Left cardiac atrium (tissue), 4 donors: ENCODE results near the gene MGLL. TPM values are rescaled to one million over a fixed set of nuclear protein-coding genes. Genes with fewer than 3 reads are reported as not detected.
"Not testable (repeated sequence)": the region's sequence is repeated elsewhere in the genome, so short reads cannot be mapped to it uniquely, and the experiment has no call there.

Source experiments
- ATAC-seq, 2 donors: fragments of 200-7000 bp; cut with Tn5 transposase; one replicate each; pipeline ENCODE4 v1.9.1; 2020; ENCODE audit warnings: mild to moderate bottlenecking in 2 of 2, moderate library complexity in 2 of 2
- DNase-seq: peaks from one replicate; pipeline ENCODE4 v3.0.0-alpha.2; 2020
- intact Hi-C, 2 donors: fragments of 100-400 bp; cut with DNase I; formaldehyde crosslinking; loops; one replicate each; pipeline versions ENCODE4 v1.14.1 to v1.15.1; 2022 to 2023
- total RNA-seq, 2 donors: library from RNA; stranded (reverse); fragmentation: NEBNext Ultra II Directional; extraction: Animal tissue kit (Norgen Biotek cat#: 25700); gene quantifications; one replicate each; pipeline ENCODE4 v1.2.1, GENCODE V29; 2021
- donor health status: DM: no; HTN: yes; CAD: no.
- donor health status: DM: no; HTN: yes; CAD: no; lungs with severe emphysema.
- donor health status: DM: yes; HTN: yes; CAD: no.
- donor health status: Dilated cardiomyopathy.

Gene MGLL
- total RNA-seq, 2 donors from 2014 or later: 95.4 to 122 TPM

DNA sequence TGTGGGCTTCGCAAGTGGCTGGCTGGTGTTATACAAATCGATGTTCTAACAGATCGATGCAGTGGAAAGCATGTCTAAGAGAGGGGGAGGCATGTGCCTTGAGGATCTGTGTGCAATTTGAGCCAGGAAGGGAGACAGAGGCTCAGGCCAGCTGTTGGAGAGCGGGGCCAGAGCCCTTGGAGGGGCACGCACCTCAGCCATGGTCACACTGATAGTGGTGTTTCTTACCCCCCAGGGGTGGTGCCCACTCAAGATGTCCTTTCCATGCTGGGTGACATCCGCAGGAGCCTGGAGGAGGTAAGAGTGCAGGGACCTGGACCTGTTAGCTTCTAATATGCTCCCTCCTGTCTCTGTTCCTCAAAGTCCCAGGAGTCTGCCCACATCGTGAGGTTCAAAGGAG is 153.4 kb downstream of the MGLL start:
- no peak for DNase-seq
- intact Hi-C loops: loop anchor here in 1 of 2 donors (10.0 kb wide), 1 partner anchor 64 kb away; no protein-coding TSS in a partner anchor
- ATAC-seq: no peak

- ATAC-seq (no peak), DNase-seq (no peak)
- intact Hi-C loops: loop anchor here in 1 of 2 donors (10.0 kb wide), 1 partner anchor 62 kb away; no protein-coding TSS in a partner anchor
Observed at GRCh38 chr3:127667119-127667681, 155.1 kb downstream of the MGLL start.

DNA sequence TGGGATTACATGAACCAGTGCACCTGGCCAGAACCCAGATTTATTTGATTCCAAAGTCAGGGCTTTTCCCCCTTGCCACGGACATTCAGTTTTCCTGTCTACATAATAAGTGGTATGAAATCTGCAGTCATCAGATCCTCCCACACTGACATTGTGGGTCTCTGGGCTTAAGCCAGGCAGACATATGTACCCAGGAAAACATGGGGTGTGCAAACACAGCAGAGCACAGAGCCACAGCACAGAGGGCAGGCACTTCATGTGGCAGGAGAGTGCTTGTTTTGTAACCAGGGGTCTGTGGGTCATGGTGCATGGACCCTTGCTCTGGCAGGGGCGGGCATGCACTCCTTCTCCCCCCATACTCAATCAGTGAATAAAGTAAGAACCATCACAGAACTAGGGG is 155.6 kb downstream of the MGLL start:
- ATAC-seq: no peak
- DNase-seq: no peak
- intact Hi-C loops: loop anchor here in 1 of 2 donors (10.0 kb wide), 1 partner anchor 62 kb away; no protein-coding TSS in a partner anchor

DNA sequence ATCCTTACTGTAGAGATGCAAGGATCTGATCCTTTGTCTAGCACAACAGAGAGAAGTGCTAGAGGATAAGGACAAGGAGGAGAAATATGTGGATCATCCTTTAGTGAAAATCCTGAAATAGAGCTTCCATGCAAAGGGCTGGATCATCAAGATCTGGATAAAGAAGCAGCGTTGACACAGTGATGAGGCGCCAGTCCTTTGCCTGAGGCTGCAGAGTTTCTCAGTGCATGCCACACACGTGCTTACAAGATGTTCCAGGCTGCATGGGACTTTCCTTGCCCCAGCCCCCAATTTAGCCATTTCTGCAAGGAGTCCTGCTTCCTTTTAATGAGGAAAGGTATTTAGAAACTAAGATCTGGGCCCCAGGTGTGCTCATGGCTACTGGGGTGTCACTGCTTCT is 156.7 kb downstream of the MGLL start:
- ATAC-seq (no peak), DNase-seq (no peak)
- intact Hi-C loops: loop anchor here in 1 of 2 donors (10.0 kb wide), 1 partner anchor 61 kb away; no protein-coding TSS in a partner anchor

- no peak for ATAC-seq
- intact Hi-C loops: loop anchor here in 1 of 2 donors (10.0 kb wide), 1 partner anchor 60 kb away; no protein-coding TSS in a partner anchor
Observed at GRCh38 chr3:127665165-127665564, 157.2 kb downstream of the MGLL start.

GRCh38 chr3:127663151-127663550 is 159.2 kb downstream of the MGLL start:
- ATAC-seq: no peak
- DNase-seq: no peak
- intact Hi-C loops: loop anchor here in 1 of 2 donors (10.0 kb wide), 1 partner anchor 58 kb away; no protein-coding TSS in a partner anchor

More at GRCh38 chr3:127665165-127665564, 157.2 kb downstream of the MGLL start:
- DNase-seq: no peak

GRCh38 chr3:127662001-127662469 is 160.3 kb downstream of the MGLL start:
- DNase-seq (no peak), ATAC-seq (peak in 1 of 2 donors; percentile 30)
- intact Hi-C loops: loop anchor here in 1 of 2 donors (10.0 kb wide), 1 partner anchor 57 kb away; no protein-coding TSS in a partner anchor

DNA sequence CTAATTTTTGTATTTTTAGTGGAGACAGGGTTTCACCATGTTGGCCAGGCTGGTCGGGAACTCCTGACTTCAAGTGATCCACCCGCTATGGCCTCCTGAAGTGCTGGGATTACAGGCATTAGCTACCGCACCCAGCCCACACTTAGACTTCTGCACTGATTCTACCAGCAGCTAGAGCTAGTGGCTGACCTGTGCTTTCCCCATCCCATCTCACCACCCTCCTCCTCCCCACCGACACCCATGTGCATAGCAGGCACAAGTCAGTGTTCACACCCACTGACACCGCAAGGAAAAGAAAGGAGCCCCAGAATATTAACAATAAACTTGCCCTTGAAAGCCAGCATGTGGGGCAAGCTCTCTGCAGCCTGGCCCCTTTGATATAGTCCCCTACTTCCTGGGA is 160.7 kb downstream of the MGLL start:
- no peak for ATAC-seq
- intact Hi-C loops: loop anchor here in 1 of 2 donors (10.0 kb wide), 1 partner anchor 57 kb away; no protein-coding TSS in a partner anchor
- DNase-seq: no peak

DNA sequence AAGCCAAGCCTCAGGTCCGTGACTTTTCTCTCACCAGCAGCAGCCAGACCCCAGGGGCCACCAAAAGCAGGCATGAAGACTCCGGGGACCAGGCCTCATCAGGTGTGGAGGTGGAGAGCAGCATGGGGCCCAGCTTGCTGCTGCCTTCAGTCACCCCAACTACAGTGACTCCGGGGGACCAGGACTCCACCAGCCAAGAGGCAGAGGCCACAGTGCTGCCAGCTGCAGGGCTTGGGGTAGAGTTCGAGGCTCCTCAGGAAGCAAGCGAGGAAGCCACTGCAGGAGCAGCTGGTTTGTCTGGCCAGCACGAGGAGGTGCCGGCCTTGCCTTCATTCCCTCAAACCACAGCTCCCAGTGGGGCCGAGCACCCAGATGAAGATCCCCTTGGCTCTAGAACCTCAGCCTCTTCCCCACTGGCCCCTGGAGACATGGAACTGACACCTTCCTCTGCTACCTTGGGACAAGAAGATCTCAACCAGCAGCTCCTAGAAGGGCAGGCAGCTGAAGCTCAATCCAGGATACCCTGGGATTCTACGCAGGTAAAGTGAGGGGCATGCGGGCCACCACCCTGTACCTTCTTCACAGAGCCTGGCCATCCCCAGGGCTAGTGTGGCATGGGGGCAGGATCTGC is 161.6 kb downstream of the MGLL start:
- intact Hi-C loops: loop anchor here in 1 of 2 donors (10.0 kb wide), 1 partner anchor 56 kb away; no protein-coding TSS in a partner anchor
- ATAC-seq (no peak), DNase-seq (no peak)

DNA sequence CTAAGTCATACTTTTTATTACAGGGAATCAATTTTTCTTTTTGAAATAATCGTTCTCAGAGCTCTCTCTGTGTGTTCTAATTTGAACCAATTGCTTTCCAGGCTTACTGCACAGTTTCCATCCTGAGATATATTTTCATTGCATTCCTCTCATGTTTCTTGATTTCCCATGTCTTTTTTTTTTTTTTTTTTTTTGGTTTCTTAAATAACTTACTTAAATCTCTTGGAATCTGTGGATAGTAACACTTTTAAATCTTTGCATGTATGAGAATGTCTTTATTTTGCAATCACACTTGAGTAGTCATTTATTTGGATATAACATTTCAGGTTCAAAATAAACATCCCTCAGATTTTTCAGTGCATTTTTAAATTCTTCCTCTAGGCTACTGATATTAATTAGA is 164.1 kb downstream of the MGLL start:
- intact Hi-C loops: no loop called here
- no peak for DNase-seq

GRCh38 chr3:127656906-127657305 is 165.4 kb downstream of the MGLL start:
- ATAC-seq (no peak), DNase-seq (no peak)
- intact Hi-C loops: no loop called here

More for the DNA sequence above, 164.1 kb downstream of the MGLL start:
- ATAC-seq: no peak

DNA sequence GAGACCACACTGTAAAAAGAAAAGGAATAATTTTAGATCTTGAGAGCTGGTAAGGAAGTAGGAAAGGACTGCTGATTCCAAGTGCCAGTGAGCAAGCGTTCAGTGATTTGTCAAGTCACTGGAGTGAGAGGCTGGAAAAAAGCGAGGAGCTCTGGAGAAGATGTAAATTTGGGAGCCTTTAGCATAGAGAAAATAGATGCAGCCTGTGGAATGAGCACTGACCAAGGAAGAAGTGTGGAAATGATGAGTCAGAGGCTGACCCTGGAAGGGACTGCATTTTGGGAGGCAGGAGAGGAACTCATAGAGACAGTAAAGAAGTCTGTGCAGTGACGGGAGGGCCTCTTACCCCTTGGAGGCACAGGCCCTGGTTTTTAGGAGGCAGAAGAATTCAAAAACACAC is 166.7 kb downstream of the MGLL start:
- ATAC-seq: peak in 1 of 2 donors; percentile 57
- DNase-seq: no peak
- intact Hi-C loops: no loop called here

DNA sequence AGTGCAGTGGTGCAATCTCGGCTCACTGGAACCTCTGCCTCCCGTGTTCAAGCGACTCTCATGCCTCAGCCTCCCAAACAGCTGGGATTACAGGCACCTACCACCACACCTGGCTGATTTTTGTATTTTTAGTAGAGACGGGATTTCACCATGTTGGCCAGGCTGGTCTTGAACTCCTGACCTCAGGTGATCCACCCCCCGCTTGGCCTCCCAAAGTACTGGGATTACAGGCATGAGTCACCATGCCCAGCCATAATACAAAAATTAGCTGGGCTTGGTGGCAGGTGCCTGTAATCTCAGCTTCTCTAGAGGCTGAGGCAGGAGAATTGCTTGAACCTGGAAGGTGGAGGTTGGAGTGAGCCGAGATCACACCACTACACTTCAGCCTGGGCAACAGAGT is 167.3 kb downstream of the MGLL start:
- intact Hi-C loops: loop anchor here (5.0 kb wide), 2 partner anchors 177 to 322 kb away; no protein-coding TSS in a partner anchor
- ATAC-seq, DNase-seq: not testable (repeated sequence)

DNA sequence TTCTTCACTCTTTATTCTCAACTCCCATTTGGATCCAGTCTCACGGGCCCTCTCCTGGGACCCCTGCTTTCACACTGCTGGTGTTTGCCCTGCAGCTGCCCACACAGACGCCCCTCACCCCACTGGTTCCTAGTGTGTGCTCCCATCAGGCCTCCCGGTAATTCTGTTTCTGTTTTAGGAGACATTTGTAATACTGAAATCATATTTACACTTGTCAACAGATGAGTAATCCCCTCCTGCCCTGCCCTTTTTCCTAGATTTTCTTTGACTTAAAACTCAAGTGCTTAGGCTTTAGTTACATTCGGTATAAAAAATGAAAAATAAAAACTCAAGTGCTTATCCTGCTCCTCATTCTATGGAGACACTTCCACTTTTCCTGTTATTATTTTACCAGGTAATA is 167.9 kb downstream of the MGLL start:
- no peak for DNase-seq
- intact Hi-C loops: loop anchor here (5.0 kb wide), 2 partner anchors 178 to 323 kb away; no protein-coding TSS in a partner anchor

DNA sequence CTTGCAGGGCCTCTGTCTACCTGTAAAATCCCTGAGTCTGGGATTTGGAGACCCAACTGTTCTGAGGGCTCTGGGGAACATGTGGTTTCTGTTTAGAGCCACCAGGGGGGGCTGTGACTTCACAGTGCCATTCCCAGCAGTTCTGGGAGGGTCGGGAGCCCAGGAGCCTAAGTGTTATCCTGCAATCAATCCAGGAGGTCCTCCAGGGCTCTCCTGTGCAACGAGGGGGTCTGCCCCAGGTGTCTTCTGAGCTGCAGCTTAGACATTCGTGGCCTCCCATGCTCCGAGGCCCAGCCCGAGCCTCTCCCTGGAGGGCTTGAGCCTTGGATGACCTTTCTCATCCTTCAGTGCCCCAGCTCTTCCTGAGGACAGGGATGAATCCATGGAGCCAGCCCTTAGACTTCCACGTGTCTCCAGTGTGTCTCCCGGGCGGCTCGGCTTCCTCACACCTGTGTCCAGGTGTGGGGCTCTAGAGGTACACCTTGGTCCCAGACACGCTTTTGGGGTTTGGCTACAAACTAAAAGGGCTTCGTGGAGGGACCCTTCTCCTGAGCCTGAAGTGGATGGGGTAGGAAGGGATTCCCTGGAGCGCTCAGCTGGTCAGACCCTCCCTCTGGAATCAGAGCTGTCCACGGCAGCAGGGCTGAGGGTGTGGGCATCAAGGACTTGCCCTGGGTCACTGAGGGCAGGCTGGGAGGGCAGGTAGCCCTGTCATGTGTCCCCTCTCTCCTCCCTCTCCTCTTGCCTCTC is 169.9 kb downstream of the MGLL start:
- DNase-seq (peak; percentile 63), ATAC-seq (peak; percentile 86 to 91)
- intact Hi-C loops: loop anchor here (2.0 to 5.0 kb wide), 3 partner anchors 180 to 325 kb away; no protein-coding TSS in a partner anchor

More for the DNA sequence above, 167.9 kb downstream of the MGLL start:
- ATAC-seq: no peak

DNA sequence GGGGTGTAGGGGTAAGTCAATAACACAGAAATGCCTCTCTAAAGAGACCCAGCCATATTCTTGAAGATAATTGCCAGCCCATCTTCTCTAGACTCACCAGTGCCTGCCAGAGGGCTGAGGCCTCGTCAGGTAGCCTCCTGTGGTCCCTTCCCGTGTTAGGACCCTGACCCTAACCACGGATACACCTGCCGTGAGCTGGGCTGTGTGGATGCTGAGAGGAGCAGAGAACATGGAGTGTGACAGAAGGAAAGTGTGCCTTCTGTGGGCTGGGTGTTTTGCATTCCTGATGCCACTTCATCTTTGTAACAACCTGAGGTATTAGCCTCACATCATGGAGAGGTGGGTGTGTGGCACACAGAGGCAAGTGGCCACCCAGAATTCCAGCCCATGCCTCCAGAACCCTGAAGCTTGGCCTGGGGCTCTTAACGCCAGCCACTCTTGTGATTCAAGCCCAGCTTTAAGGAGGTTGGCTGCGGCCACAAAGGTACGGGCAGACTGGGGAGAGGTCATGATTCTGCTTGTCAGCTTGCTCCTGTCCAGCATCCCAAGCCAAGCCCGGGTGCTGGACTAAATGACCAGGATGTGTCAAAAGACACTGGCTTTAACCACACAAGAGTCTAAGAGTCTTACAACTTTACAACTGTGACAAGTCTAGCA is 170.7 kb downstream of the MGLL start:
- DNase-seq (no peak), ATAC-seq (no peak)
- intact Hi-C loops: loop anchor here (2.0 to 5.0 kb wide), 3 partner anchors 181 to 326 kb away; no protein-coding TSS in a partner anchor

DNA sequence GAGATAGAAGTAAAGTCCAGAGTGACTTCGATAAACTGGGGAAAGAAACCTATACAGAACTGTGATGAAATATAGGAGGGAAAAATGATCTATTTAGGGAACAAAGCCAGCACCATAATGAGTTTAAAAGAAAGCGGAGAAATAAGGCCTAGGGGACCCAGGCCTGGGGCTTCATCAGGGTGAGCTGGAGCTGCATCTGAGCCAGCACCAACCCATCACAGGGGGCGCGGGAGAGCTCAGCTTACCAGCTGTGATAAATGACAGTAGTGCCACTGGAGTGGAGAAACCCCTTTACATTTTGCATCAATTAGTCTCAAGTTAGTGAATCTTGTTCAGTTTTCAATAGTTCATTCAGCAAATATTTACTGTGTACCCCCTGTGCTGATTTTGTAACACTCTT is 172.1 kb downstream of the MGLL start:
- ATAC-seq (no peak), DNase-seq (no peak)
- intact Hi-C loops: loop anchor here (5.0 kb wide), 2 partner anchors 182 to 327 kb away; no protein-coding TSS in a partner anchor

DNA sequence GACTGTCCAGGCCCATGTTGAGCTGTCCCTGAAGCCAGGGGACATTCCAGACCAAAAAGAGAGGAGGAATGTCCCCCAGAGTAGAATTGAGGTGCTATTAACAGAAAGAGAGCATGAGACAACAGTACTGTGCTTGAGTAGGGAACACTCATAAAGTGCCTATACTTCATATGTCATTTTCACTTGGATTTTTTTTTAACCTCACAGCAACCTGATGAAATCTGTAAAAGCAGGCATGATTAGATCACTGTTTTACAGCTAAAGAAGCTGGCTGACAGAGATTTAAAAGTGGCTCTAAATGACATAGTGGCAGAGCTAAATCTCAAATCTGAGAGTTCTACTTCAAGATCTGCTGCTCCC is 174.5 kb downstream of the MGLL start:
- ATAC-seq (no peak), DNase-seq (no peak)
- intact Hi-C loops: no loop called here
